GM10248 (cell line): ENCODE results near the gene GSTA4.

Source experiments
- CTCF ChIA-PET: fragments of 300-600 bp; sonication (Branson Sonifier 250); formaldehyde crosslinking; extraction: SDS; loops from one replicate; lab custom pipeline; 2021; ENCODE audit warnings: antibody characterized with exemption; lab: Yijun Ruan, JAX
- POLR2A ChIA-PET: fragments of 350-650 bp; sonication (Branson Sonifier 250); formaldehyde crosslinking; extraction: SDS; loops from one replicate; lab custom pipeline; 2020; ENCODE audit warnings: antibody characterized with exemption; lab: Yijun Ruan, JAX
- DNase-seq: peaks from one replicate; pipeline ENCODE4 v3.0.0; 2012; ENCODE audit errors: extremely low spot score
- CTCF ChIP-seq: IDR thresholded peaks from 2 replicates; pipeline ENCODE4 v1.5.1; 2012; ENCODE audit warnings: mild to moderate bottlenecking, low read depth; ENCODE audit errors: extremely low read depth, missing control alignments, control extremely low read depth

The GSTA4 gene

GRCh38 chr6:53023323-53023722, 28.2 kb upstream of the GSTA4 start:
- ChIA-PET CTCF (interaction anchor here (1.9 kb wide), 1 partner anchor 27 kb away, joined by 7 read pairs; no protein-coding TSS in a partner anchor), POLR2A (no interaction called here)
- no peak for TF ChIP-seq CTCF
- no peak for DNase-seq

GRCh38 chr6:53020005-53020744, 25.1 kb upstream of the GSTA4 start:
- POLR2A ChIA-PET, result no interaction called here
- no peak for TF ChIP-seq CTCF
- CTCF ChIA-PET, result interaction anchor here (0.9 to 1.3 kb wide), 2 partner anchors 8 to 11 kb away, joined by 3 to 5 read pairs; no protein-coding TSS in a partner anchor
- DNase-seq, result no peak

GRCh38 chr6:53018446-53018845, 23.4 kb upstream of the GSTA4 start:
- CTCF ChIA-PET, result interaction anchor here (1.7 kb wide), 1 partner anchor 14 kb away, joined by 5 read pairs; no protein-coding TSS in a partner anchor
- DNase-seq, result no peak
- TF ChIP-seq CTCF, result no peak
- POLR2A ChIA-PET, result no interaction called here

- no peak for DNase-seq
- ChIA-PET CTCF (interaction anchor here (1.1 kb wide), 1 partner anchor 18 kb away, joined by 3 read pairs; no protein-coding TSS in a partner anchor), POLR2A (no interaction called here)
- no peak for TF ChIP-seq CTCF
These were observed 20.4 kb upstream of the GSTA4 start for GRCh38 chr6:53015486-53015885.

GRCh38 chr6:53014744-53015143, 19.7 kb upstream of the GSTA4 start:
- CTCF ChIA-PET, result interaction anchor here (1.1 kb wide), 1 partner anchor 17 kb away, joined by 3 read pairs; no protein-coding TSS in a partner anchor
- DNase-seq, result no peak
- POLR2A ChIA-PET, result no interaction called here
- TF ChIP-seq CTCF, result no peak

GRCh38 chr6:53014063-53014462, 19.0 kb upstream of the GSTA4 start:
- DNase-seq, result no peak
- no peak for TF ChIP-seq CTCF
- CTCF ChIA-PET, result no interaction called here
- POLR2A ChIA-PET, result no interaction called here
